MM.1S (cell line): Measurements from ENCODE around the gene CNTNAP2.

Experiments used
- CTCF ChIP-seq: fragments of 300-600 bp; sonication (generic); IDR thresholded peaks from 2 replicates; pipeline ENCODE4 v1.5.1; 2016; ENCODE audit warnings: antibody characterized with exemption, low read length, mixed read lengths
- EZH2 ChIP-seq: fragments of 300-600 bp; sonication (generic); optimal IDR thresholded peaks from 2 replicates; pipeline ENCODE3; 2017; ENCODE audit warnings: low read depth, mild to moderate bottlenecking, antibody characterized with exemption, low read length, mixed read lengths
- EZH2phosphoT487 ChIP-seq: fragments of 300-600 bp; sonication (generic); IDR thresholded peaks from 2 replicates; pipeline ENCODE4 v1.6.1; 2018; ENCODE audit warnings: antibody characterized with exemption, low read length

- no peak for TF ChIP-seq CTCF
- TF ChIP-seq EZH2 = no peak
- TF ChIP-seq EZH2phosphoT487 = no peak
These were observed 775.5 kb downstream of the CNTNAP2 start for GRCh38 chr7:146892151-146892550.
